NCI-H2227 (cell line): Measurements from ENCODE around the gene GPD2.
"Not testable (repeated sequence)": the region's sequence is repeated elsewhere in the genome, so short reads cannot be mapped to it uniquely, and the experiment has no call there.

ENCODE experiments used
- DNase-seq: peaks from one replicate; lab custom pipeline; 2025; ENCODE audit not compliant: unreplicated experiment; lab: John Stamatoyannopoulos, UW

Gene GPD2

GRCh38 chr2:156526950-156527636 is 90.9 kb downstream of the GPD2 start:
- DNase-seq: no peak

- not testable (repeated sequence) for DNase-seq
Observed at GRCh38 chr2:156528583-156528982, 92.4 kb downstream of the GPD2 start.

- DNase-seq: no peak
Observed at GRCh38 chr2:156532989-156533388, 96.8 kb downstream of the GPD2 start.

- DNase-seq: no peak
Observed at GRCh38 chr2:156536534-156536933, 100.4 kb downstream of the GPD2 start.

GRCh38 chr2:156537141-156537540 is 101.0 kb downstream of the GPD2 start:
- DNase-seq: no peak

- no peak for DNase-seq
Observed at GRCh38 chr2:156538083-156538504, 101.9 kb downstream of the GPD2 start.

GRCh38 chr2:156539086-156539860 is 103.1 kb downstream of the GPD2 start:
- DNase-seq: no peak

GRCh38 chr2:156540706-156541105 is 104.5 kb downstream of the GPD2 start:
- DNase-seq: no peak

GRCh38 chr2:156541229-156541628 is 105.0 kb downstream of the GPD2 start:
- DNase-seq: no peak

GRCh38 chr2:156541706-156542105 is 105.5 kb downstream of the GPD2 start:
- no peak for DNase-seq

- DNase-seq: no peak
Observed at GRCh38 chr2:156548413-156548812, 112.2 kb downstream of the GPD2 start.

- DNase-seq: no peak
Observed at GRCh38 chr2:156553714-156554442, 117.7 kb downstream of the GPD2 start.

- DNase-seq: no peak
Observed at GRCh38 chr2:156561326-156561725, 125.1 kb downstream of the GPD2 start.

GRCh38 chr2:156562124-156562523 is 125.9 kb downstream of the GPD2 start:
- no peak for DNase-seq

- no peak for DNase-seq
Observed at GRCh38 chr2:156563994-156564753, 128.0 kb downstream of the GPD2 start.

- no peak for DNase-seq
Observed at GRCh38 chr2:156565066-156565710, 129.0 kb downstream of the GPD2 start.

GRCh38 chr2:156573710-156574109 is 137.5 kb downstream of the GPD2 start:
- DNase-seq: no peak

- no peak for DNase-seq
Observed at GRCh38 chr2:156574112-156574511, 137.9 kb downstream of the GPD2 start.

GRCh38 chr2:156576005-156576404 is 139.8 kb downstream of the GPD2 start:
- no peak for DNase-seq

- DNase-seq: no peak
Observed at GRCh38 chr2:156580501-156580900, 144.3 kb downstream of the GPD2 start.

GRCh38 chr2:156581280-156581679 is 145.1 kb downstream of the GPD2 start:
- DNase-seq: no peak
